Measurements from ENCODE around the gene PROZ.

PROZ gene

DNA sequence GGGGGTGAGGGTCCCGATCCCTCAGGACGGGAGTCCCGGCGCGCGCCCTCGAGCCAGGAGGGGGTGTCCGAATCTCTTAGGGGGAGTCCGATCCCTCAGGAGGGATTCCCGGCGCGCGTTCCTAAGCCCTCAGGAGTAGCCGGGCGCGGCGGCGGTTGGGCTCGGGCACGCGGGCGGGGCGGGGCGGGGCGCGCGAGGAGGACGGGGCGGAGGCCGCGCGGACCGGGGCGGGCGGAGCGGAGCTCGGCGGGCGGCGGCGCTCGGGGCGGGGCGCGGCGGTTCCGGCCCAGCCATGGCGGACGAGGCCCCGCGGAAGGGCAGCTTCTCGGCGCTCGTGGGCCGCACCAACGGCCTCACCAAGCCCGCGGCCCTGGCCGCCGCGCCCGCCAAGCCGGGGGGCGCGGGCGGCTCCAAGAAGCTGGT is 50.9 kb downstream of the PROZ start, which contains the start of gene CUL4A:
CUL4A (plus strand) TSS at position 278 of the 423 bp plus-strand sequence; CDS start at position 293, 15 bp downstream.
- DNase-seq: peak; percentile 85

DNA sequence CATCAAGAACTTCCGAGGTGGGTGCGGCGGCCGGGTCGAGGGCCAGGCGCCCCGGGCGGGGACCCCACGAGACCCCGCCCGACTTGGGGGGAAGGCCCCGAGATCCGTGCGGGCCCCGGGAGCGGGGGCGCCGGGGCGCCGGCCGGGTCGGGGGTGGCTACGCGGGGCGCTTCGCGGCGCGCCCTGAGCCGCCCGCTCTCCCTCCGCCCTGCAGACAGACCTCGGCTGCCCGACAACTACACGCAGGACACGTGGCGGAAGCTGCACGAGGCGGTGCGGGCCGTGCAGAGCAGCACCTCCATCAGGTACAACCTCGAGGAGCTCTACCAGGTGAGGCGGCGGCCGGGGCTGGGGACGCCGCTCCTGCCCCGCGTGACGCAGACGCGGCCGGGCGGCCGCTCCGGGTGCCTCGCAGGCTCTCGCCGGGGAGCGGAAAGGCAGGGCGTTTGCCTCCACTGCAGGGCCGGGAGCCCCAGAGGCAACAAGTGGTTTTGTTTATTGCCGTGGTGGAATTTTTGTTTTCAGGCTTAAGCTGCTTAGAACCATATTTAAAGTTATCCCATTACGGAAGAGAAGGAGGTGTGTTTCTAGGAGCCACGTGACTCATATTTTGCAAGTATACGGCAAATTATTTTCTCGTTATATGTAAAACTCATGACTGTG is 51.4 kb downstream of the PROZ start:
- DNase-seq: peak; percentile 75

DNA sequence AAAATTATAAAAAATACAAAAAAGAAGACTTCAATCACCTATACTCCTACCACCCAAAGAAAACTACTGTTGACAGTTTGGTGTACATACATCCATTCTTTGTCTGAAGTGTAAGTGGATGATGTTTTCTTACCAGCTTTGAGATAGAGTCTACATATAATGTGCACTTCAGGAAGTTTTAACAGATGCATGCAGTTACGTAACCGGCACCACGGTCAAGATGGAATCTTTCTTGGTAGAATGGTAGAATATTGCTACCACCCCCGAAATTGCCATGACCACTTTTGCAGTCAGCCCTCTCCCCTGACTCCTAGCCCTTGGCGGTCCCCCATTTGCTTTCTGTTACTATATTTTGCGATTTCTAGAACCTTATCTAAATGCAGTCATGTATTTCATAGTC is 52.4 kb downstream of the PROZ start:
- no peak for DNase-seq

DNA sequence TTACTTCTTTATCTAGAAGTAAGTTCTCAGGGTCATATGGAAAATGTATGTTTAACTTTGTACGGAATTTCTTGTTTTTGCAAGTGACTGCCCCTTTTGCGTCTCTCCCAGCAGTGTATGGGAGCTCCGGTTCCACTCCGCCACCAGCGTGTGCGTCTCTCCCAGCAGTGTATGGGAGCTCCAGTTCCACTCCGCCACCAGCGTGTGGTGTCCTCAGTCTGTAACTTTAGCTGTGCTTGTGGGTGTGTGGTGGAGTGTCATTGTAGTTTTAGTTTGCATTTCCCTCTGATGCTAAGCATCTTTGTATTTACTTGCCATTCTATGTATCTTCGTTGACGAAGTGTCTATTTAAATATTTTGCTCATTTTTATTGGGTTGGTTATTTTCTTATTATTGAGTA is 53.3 kb downstream of the PROZ start:
- DNase-seq: no peak

DNA sequence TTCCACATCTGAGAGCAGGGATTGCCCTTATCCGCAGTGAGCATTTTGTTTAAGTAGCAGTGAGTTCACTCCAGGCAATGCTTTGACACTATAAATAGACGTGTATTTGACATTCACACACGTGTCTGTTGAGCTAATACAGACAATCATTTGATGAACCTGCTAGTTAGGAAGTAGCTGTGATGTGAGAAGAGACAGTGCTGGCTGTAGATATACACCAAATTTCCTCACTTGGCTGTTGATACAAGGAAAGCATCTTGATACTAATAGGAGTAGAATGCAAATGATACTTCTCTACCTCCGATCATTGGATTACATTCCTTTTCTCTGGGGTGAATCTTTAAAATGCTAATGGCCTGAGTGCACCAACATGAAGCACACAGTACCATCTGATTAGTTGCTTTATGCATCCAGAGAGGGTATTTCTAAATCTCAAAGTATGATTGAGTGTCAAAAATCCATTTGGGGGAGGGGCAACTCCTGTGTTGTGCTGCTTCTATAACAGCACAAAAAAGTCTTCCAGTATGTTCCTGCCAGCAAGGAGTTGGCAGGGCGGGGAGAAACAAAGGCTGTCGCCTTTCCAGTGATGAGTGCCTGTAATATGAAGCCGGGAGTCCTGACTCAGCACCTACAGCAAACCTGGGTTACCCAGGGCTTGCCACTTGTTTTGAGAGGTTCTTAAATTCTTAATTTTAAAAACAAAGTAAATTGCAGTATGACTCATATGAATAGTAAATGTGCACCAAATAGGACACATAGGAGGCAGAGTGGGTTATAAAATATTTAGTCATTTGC is 58.0 kb downstream of the PROZ start:
- DNase-seq: peak; percentile 17

DNA sequence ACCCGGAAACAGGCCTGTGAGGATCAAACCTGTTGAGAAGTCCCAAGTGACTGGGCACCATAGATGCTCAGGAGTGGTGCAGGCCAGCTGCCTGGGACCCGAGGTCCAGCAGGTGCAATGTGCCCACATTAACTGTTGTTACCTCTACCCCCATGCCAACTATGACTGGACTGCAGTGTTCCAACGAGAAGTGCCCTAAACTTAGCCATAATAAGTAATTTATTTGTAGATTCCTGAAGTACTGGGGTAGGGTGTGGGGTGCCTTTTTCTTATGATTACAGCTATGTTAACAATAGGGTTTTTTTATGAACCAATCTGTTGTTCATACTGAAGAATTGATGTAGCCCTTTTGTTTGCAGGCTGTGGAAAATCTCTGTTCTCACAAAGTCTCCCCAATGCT is 60.1 kb downstream of the PROZ start:
- no peak for DNase-seq

DNA sequence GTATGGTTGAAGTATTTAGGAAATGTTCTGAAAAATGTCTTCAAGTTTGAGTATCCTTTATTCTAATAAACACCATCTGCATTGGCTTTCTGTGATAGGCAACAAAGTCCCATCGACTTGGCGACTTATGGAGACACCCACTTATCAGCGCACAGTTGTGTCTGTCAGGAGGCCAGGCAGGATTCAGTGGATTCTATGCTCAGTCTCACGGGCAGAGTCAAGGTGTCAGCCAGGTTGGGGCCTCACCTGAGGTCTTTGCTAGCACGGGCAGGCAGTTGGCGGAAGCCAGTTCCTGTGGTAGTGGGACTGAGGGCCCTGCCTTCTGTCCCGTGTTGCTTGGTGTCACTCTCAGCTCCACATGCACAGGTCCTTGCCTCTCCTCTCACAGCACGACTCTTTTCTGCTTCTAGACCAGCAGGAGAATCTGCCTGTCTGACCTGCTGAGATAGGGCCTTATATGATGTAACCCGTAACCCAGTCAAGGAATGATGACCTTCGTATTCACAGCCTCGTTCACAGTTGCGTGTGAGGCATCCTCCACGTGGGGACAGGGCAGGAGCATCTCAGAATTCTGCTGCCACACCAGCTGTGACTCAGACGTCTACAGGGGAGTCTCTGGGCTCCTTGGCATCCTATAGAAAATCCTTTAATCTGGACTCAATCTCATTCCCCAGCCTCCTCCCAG is 61.0 kb downstream of the PROZ start:
- no peak for DNase-seq

DNA sequence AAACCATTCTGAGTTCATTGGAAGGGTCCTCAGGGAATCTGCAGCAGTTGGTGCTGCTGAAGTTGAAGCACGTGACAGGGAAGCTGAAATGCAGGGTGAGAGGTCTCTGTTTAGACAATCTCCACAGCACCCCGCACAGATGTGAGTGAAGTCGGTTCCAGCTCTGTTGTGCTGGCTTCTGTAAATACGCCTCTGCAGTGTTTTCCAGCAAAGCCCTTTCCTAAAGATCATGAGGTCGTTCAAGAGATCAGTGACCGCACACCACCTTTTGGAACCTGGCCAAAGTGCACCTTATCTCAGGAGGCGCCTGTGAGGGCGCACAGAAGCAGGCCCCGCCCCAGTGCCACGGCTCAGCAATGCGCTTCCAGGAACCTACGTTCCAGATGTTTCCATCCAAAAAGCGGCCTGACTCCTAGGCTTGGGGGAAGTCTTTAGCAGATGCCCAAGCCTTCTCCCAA is 61.7 kb downstream of the PROZ start:
- no peak for DNase-seq

DNA sequence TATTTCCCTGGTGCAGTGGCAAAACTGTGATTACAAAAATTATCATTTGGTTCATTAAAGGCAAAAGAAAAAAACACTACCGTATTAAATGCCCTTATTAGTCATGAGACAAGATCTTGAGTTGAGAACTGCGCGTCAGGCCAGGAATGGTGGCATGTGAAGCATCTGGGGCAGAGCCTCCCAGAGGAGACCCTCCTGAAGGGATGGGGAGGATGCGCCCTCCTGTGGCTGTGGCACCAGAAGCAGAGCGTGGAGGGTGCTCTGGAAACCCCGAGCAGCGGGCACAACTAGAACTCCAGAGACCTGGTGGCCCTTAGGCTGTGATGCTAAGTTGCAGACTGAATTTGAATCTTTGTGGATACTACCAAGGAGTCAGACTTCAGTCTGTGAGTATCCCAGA is 62.4 kb downstream of the PROZ start:
- DNase-seq: no peak
